Kidney glomerular epithelial cell (primary cell): ENCODE data around the gene MYO5A.
"Not testable (repeated sequence)": the region's sequence is repeated elsewhere in the genome, so short reads cannot be mapped to it uniquely, and the experiment has no call there.

ENCODE experiments used
- DNase-seq: peaks from one replicate; lab custom pipeline; 2025; lab: John Stamatoyannopoulos, UW

MYO5A gene

GRCh38 chr15:52528564-52529340 is at the start of gene MYO5A:
Gene MYO5A (minus strand): TSS chr15:52528880. CDS start chr15:52528806, 74 bp downstream.
- peak; percentile 51 for DNase-seq

- no peak for DNase-seq
Observed at GRCh38 chr15:52576692-52577091, 48.0 kb upstream of the MYO5A start.

- DNase-seq: not testable (repeated sequence)
Observed at GRCh38 chr15:52575573-52575972, 46.9 kb upstream of the MYO5A start.

- DNase-seq: no peak
Observed at GRCh38 chr15:52575072-52575471, 46.4 kb upstream of the MYO5A start.

- not testable (repeated sequence) for DNase-seq
Observed at GRCh38 chr15:52574623-52575022, 45.9 kb upstream of the MYO5A start.

- DNase-seq: peak; percentile 86
Observed at GRCh38 chr15:52568601-52569585, 40.2 kb upstream of the MYO5A start, which contains the start of gene ARPP19. Gene ARPP19 (minus strand): TSS chr15:52569030. CDS start chr15:52568892, 138 bp downstream.

GRCh38 chr15:52567871-52568600 is 39.4 kb upstream of the MYO5A start:
- DNase-seq: peak; percentile 75

GRCh38 chr15:52566889-52567288 is 38.2 kb upstream of the MYO5A start:
- DNase-seq: no peak

GRCh38 chr15:52565417-52566358 is 37.0 kb upstream of the MYO5A start:
- DNase-seq: not testable (repeated sequence)

GRCh38 chr15:52563501-52564060 is 34.9 kb upstream of the MYO5A start:
- DNase-seq: no peak

- DNase-seq: no peak
Observed at GRCh38 chr15:52559575-52559974, 30.9 kb upstream of the MYO5A start.

GRCh38 chr15:52559022-52559421 is 30.3 kb upstream of the MYO5A start:
- DNase-seq: no peak

- DNase-seq: peak; percentile 62
Observed at GRCh38 chr15:52558196-52558595, 29.5 kb upstream of the MYO5A start.

- DNase-seq: no peak
Observed at GRCh38 chr15:52557274-52557641, 28.6 kb upstream of the MYO5A start.

GRCh38 chr15:52556524-52557273 is 28.0 kb upstream of the MYO5A start:
- DNase-seq: no peak

GRCh38 chr15:52552303-52552702 is 23.6 kb upstream of the MYO5A start:
- no peak for DNase-seq

GRCh38 chr15:52551762-52552161 is 23.1 kb upstream of the MYO5A start:
- DNase-seq: no peak

GRCh38 chr15:52551186-52551585 is 22.5 kb upstream of the MYO5A start:
- DNase-seq: not testable (repeated sequence)

GRCh38 chr15:52546031-52546751 is 17.5 kb upstream of the MYO5A start:
- no peak for DNase-seq
